SK-N-SH treated with all-trans-retinoic acid at 6 μM for 48 hours (cell line): Measurements from ENCODE around the gene OTUD5.

ENCODE experiments used
- ARNTL ChIP-seq: fragments of 450-650 bp; formaldehyde crosslinking; IDR thresholded peaks from 2 replicates; pipeline ENCODE4 v1.5.0; 2020; ENCODE audit warnings: low read depth, mild to moderate bottlenecking, moderate library complexity, borderline replicate concordance
- CSDC2 ChIP-seq: fragments of 250-450 bp; sonication (Bioruptor Pico); IDR thresholded peaks from 2 replicates; pipeline ENCODE4 v1.5.0; 2020; ENCODE audit warnings: mild to moderate bottlenecking, moderate library complexity
- CSRNP3 ChIP-seq: fragments of 250-450 bp; sonication (Bioruptor Pico); IDR thresholded peaks from 2 replicates; pipeline ENCODE4 v1.5.1; 2021; ENCODE audit warnings: mild to moderate bottlenecking, moderate library complexity
- ESRRG ChIP-seq: fragments of 250-450 bp; sonication (Bioruptor Pico); IDR thresholded peaks from 2 replicates; pipeline ENCODE4 v1.6.1; 2021; ENCODE audit warnings: mild to moderate bottlenecking
- OSR1 ChIP-seq: fragments of 250-450 bp; sonication (Bioruptor Pico); IDR thresholded peaks from 2 replicates; pipeline ENCODE4 v1.8.0; 2022; ENCODE audit warnings: moderate library complexity, mild to moderate bottlenecking, inconsistent platforms
- SNAI2 ChIP-seq: fragments of 250-450 bp; sonication (Bioruptor Pico); IDR thresholded peaks from 2 replicates; pipeline ENCODE4 v1.5.0; 2020; ENCODE audit warnings: mild to moderate bottlenecking, moderate library complexity
- TCF4 ChIP-seq: fragments of 250-450 bp; sonication (Bioruptor Pico); IDR thresholded peaks from 2 replicates; pipeline ENCODE4 v1.8.0; 2021; ENCODE audit warnings: mild to moderate bottlenecking, moderate library complexity, borderline replicate concordance
- TOX ChIP-seq: fragments of 250-450 bp; sonication (Bioruptor Pico); IDR thresholded peaks from 2 replicates; pipeline ENCODE4 v1.8.0; 2021; ENCODE audit warnings: mild to moderate bottlenecking, moderate library complexity, borderline replicate concordance
- TSHZ2 ChIP-seq: fragments of 250-450 bp; sonication (Bioruptor Pico); IDR thresholded peaks from 2 replicates; pipeline ENCODE4 v1.5.0; 2020; ENCODE audit warnings: mild to moderate bottlenecking, moderate library complexity
- ZNF70 ChIP-seq: fragments of 450-650 bp; formaldehyde crosslinking; IDR thresholded peaks from 2 replicates; pipeline ENCODE4 v1.5.0; 2020; ENCODE audit warnings: mild to moderate bottlenecking, moderate library complexity
- TF ChIP-seq, protein P1 (sequence below): fragments of 250-450 bp; sonication (Bioruptor Pico); IDR thresholded peaks from 2 replicates; pipeline ENCODE4 v1.5.1; 2020; ENCODE audit warnings: low read depth, mild to moderate bottlenecking, moderate library complexity

DNA sequence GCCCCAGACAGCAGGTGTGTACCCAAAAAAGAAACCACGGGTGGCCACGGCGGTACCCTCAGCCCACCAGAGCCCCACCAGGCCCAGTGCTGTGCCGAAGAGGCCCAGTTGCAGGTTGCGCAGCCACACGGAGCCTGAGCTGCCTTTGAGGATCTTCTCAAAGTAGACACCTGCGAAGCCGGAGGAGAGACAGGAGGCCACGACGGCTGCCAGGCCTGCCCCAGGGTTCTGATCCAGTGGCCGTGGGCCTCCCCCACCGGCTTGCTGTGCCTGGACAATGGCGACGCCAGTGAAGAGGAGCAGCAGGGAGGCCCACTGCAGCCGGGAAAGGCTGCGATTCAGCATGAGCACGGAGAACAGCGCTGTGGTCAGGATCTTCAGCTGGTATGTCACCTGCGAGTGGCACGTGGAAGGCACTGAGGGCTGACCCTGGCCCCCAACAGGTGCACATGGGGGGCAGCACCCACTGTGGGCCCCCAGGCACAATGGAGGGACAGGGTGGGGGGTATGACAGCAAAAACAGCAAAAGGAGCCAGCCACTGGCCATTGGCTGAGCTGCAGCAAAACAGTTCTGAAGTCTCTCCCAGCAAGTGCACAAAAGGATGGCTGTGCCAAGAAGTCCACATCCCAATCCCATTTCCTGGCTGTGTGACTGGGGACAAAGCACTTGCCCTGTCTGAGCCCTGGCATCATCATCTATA lies 52.2 kb downstream of the OTUD5 start:
- TF ChIP-seq, protein P1, sequence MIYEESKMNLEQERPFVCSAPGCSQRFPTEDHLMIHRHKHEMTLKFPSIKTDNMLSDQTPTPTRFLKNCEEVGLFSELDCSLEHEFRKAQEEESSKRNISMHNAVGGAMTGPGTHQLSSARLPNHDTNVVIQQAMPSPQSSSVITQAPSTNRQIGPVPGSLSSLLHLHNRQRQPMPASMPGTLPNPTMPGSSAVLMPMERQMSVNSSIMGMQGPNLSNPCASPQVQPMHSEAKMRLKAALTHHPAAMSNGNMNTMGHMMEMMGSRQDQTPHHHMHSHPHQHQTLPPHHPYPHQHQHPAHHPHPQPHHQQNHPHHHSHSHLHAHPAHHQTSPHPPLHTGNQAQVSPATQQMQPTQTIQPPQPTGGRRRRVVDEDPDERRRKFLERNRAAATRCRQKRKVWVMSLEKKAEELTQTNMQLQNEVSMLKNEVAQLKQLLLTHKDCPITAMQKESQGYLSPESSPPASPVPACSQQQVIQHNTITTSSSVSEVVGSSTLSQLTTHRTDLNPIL (CRISPR knock-in tag), result no peak
- TF ChIP-seq OSR1 (CRISPR knock-in tag) (no peak), ARNTL (no peak), ESRRG (CRISPR knock-in tag) (no peak), CSRNP3 (no peak), ZNF70 (CRISPR knock-in tag) (no peak), SNAI2 (CRISPR knock-in tag) (no peak), TOX (CRISPR knock-in tag) (no peak), TSHZ2 (CRISPR knock-in tag) (no peak), TCF4 (CRISPR knock-in tag) (no peak), CSDC2 (no peak)
